Neural crest cell (in vitro differentiated cells): ENCODE measurements around the gene XPNPEP2. TPM values are rescaled to one million over a fixed set of nuclear protein-coding genes. Genes with fewer than 3 reads are reported as not detected.

ENCODE experiments used
- DNase-seq: peaks from one replicate; pipeline ENCODE4 v3.0.0; 2021; ENCODE audit warnings: low read depth, mixed read lengths, low spot score
- H3K27ac Mint-ChIP-seq: one replicate; pipeline ENCODE4 v1.8.0; 2021; ENCODE audit warnings: mild to moderate bottlenecking, mixed read lengths; ENCODE audit not compliant: unreplicated experiment
- H3K27me3 Mint-ChIP-seq: 2 replicates; pipeline ENCODE4 v1.8.0; 2021; ENCODE audit warnings: low read depth, mild to moderate bottlenecking, mixed read lengths
- H3K36me3 Mint-ChIP-seq: 2 replicates; pipeline ENCODE4 v1.8.0; 2021; ENCODE audit warnings: low read depth, mild to moderate bottlenecking, mixed read lengths
- H3K4me1 Mint-ChIP-seq: 2 replicates; pipeline ENCODE4 v1.8.0; 2021; ENCODE audit warnings: mixed read lengths
- H3K4me3 Mint-ChIP-seq: one replicate; pipeline ENCODE4 v1.8.0; 2021; ENCODE audit warnings: mild to moderate bottlenecking, mixed read lengths
- H3K9me3 Mint-ChIP-seq: 2 replicates; pipeline ENCODE4 v1.8.0; 2021; ENCODE audit warnings: mixed read lengths
- CTCF ChIP-seq: fragments of 200-600 bp; sonication (generic); conservative IDR thresholded peaks from 2 replicates; pipeline ENCODE4 v1.5.0; 2021; ENCODE audit warnings: antibody characterized with exemption, mild to moderate bottlenecking
- total RNA-seq: library from RNA; stranded (reverse); gene quantifications from 2 replicates; pipeline ENCODE4 v1.2.1, GENCODE V29; 2021

Gene XPNPEP2
- total RNA-seq, 1 donor from 2014 or later: 0.40 TPM

- Mint-ChIP-seq H3K9me3 (no peaks in the 10 kb centered on the region), H3K27ac (no peak overlapping the region), H3K4me3 (no peak overlapping the region), H3K4me1 (no peaks in the 10 kb centered on the region), H3K36me3 (no peaks in the 10 kb centered on the region), H3K27me3 (peaks cover 3% of the 10 kb centered on the region)
- no peak for DNase-seq
- TF ChIP-seq CTCF: no peak
These were observed 15.3 kb upstream of the XPNPEP2 start for GRCh38 chrX:129723511-129723910.

GRCh38 chrX:129724754-129725153 is 14.0 kb upstream of the XPNPEP2 start:
- Mint-ChIP-seq H3K27me3 (peaks cover 3% of the 10 kb centered on the region), H3K4me3 (no peak overlapping the region), H3K4me1 (no peaks in the 10 kb centered on the region), H3K36me3 (no peaks in the 10 kb centered on the region), H3K9me3 (no peaks in the 10 kb centered on the region), H3K27ac (no peak overlapping the region)
- no peak for TF ChIP-seq CTCF
- no peak for DNase-seq

GRCh38 chrX:129726307-129727111 is 12.3 kb upstream of the XPNPEP2 start:
- Mint-ChIP-seq H3K27ac (no peak overlapping the region), H3K4me3 (no peak overlapping the region), H3K4me1 (no peaks in the 10 kb centered on the region), H3K9me3 (peaks cover 3% of the 10 kb centered on the region), H3K27me3 (peaks cover 3% of the 10 kb centered on the region), H3K36me3 (no peaks in the 10 kb centered on the region)
- peak; percentile 63 for DNase-seq
- TF ChIP-seq CTCF: peak; percentile 75

GRCh38 chrX:129728061-129728460 is 10.7 kb upstream of the XPNPEP2 start:
- Mint-ChIP-seq H3K9me3 (peaks cover 3% of the 10 kb centered on the region), H3K36me3 (no peaks in the 10 kb centered on the region), H3K27ac (no peak overlapping the region), H3K27me3 (no peaks in the 10 kb centered on the region), H3K4me3 (no peak overlapping the region), H3K4me1 (no peaks in the 10 kb centered on the region)
- DNase-seq: no peak
- TF ChIP-seq CTCF: no peak

- no peak for DNase-seq
- no peak overlapping the region for H3K4me3 Mint-ChIP-seq
- peaks cover 6% of the 10 kb centered on the region for H3K9me3 Mint-ChIP-seq
- no peak overlapping the region for H3K27ac Mint-ChIP-seq
- no peaks in the 10 kb centered on the region for H3K27me3 Mint-ChIP-seq
- TF ChIP-seq CTCF: no peak
- H3K4me1 Mint-ChIP-seq: no peaks in the 10 kb centered on the region
- H3K36me3 Mint-ChIP-seq: no peaks in the 10 kb centered on the region
These were observed 7.6 kb upstream of the XPNPEP2 start for GRCh38 chrX:129731228-129731627.
